ENCODE data around the gene RNF112.

RNF112 gene, protein sequence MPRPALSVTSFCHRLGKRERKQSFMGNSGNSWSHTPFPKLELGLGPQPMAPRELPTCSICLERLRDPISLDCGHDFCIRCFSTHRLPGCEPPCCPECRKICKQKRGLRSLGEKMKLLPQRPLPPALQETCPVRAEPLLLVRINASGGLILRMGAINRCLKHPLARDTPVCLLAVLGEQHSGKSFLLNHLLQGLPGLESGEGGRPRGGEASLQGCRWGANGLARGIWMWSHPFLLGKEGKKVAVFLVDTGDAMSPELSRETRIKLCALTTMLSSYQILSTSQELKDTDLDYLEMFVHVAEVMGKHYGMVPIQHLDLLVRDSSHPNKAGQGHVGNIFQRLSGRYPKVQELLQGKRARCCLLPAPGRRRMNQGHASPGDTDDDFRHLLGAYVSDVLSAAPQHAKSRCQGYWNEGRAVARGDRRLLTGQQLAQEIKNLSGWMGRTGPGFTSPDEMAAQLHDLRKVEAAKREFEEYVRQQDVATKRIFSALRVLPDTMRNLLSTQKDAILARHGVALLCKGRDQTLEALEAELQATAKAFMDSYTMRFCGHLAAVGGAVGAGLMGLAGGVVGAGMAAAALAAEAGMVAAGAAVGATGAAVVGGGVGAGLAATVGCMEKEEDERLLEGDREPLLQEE

DNA sequence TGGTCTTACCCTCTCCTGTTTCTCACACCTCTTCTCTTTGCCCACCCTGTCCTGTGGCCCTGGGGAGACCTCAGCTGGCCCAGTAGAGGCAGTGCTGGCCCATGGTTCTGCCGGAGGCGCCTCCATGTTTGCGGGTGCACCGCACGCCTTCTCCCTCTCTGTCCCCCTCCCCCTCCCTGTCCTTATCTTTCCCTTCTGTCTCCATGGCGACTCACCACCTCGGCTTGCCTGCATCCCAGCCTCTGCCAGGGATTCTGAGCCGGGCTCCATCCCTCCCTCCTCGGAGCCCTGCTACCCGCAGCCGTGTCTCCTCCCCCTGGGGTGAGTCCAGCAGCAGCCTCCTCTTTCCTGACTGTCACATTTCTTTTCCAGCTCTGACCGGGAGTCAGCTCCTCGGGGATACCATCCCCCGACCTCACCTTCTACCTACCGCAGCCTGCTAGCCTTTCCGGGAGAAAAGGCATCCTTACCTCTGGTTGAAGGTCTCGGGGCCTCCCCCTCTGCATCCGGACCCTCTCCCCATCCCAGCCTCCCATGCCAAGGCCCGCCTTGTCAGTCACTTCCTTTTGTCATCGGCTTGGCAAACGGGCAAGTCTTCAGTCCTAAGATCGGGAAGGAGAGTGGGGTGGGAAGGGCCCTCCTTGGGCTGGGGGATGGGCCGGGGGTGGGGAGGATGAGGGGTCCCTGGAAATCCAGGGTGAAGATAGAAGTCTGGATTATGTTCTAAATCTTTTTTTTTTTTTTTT is at the start of gene RNF112:
Gene RNF112, plus strand, starts transcription at position 358 of the 746 bp plus-strand sequence. Its CDS starts 177 bp downstream, at position 535.
- DNase-seq: no peak

DNA sequence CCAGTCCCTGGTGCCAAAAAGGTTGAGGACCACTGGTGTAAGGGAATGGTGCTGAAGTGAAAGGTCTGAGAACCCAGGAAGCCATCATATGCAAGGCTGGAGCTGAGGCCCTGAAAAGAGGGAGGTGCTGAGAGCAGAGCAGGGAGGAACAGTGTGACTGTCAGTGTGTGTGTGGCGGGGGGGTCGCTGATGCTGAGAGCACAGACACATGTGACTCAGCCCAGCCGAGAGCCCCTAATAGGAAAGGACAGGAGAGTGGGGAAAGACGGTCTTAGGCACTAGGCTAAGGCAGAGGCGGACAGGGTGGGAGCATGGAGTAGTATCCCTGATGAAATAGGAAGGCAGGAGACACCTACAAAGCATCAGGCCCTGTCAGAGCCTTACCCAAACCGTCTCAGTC is 49.7 kb upstream of the RNF112 start:
- DNase-seq: no peak

DNA sequence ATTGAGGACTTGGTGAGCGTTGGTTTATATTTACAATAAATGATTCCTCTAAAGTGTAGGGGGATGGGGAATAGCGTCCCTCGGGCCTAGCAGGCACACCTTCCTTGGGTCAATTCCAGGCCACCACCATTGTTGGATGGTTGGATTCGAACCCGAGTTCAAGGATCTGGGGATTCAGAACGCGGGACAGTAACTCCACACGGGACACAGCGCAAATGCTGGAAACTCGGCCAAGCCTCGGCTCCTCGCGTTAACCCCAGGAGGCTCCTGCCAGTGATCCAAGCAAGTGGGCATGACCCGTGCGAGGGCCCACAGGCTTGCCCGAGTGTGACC is 49.1 kb upstream of the RNF112 start:
- no peak for DNase-seq

DNA sequence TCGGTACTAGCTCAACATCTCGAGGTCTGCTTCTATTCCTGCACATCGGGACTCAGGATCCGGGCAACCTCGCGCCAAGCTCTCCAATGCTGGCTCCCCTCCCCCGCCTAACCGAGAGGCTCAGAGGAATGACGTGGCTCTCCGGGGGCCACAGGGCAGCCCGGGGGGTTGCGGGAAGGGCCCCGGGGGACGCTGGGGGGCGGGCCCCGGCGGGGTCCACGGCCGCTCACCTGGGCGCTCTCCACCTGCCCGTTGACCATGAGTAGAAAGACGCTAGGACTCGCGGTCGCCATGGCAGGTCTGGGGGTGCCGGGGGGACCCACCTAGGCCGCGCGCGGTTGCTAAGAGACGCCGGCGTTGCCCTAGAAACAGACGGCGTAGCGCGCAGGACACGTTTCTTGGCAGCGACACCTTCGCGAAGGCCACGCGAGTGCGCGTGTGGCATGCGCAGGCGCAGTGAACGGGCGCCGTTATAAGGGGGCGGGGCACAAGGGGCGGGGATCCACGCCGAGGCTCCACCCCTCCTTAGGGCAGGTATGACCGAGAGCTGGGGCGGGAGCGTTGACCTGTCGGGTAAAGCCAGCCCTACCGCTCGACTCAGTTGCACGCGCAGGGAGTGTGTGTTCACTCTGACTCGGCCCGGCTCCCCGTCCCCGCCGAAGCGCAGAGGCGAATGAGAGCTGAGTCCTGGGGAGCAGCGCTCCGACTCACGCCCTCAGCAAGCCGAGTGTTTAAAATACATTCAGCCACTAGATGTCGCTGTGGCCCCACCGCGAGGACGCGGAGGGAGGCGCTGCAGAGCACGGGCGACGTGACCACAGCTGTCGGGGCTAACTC is 48.5 kb upstream of the RNF112 start, which contains the start of gene B9D1:
Gene B9D1, minus strand, starts transcription at position 447 of the 837 bp plus-strand sequence. Its CDS starts 154 bp downstream, at position 293.
- DNase-seq: peak; percentile 93

DNA sequence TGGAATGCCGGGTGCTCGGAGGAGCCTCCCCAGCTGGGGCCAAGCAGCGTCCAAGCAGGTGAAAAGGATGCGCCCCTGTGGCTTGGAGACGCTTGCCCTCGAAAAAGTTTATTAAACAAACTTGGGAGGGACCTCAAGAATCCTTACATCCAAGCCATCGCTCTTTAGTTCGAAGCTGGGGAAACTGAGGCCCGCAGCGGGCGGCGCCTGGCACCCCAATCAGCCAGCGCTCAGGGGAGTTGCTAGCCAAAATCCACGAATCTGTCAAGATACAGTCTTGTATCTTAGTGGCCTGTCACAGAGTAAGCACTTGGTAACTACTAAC is 48.0 kb upstream of the RNF112 start:
- no peak for DNase-seq

DNA sequence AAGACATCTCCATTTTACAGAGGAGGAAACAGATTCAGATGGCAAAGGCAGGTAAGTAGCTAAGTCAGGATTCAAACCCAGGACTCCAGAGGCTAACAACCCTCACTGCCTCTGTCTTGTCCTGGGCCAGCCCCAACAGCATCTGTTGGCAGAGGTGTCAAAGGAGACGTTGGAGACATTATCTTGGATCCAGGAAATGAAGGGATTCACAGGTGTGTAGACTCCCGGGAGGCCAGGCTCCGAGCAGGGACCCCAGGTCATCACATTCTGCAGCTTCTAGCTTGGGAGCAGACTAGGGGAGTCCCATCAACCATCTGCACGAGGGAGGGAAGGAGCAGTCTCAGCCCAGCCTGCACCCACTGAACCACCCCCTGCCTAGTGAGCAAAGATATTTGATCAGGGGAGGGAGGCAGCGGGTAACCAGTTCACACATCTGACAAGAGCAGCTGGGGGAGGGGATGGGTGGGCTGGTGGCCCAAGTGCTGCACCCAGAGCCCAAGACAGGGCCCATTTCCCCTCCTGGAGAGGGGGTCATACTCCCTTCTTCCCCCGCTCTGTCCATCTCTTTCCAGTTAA is 47.5 kb upstream of the RNF112 start:
- no peak for DNase-seq

DNA sequence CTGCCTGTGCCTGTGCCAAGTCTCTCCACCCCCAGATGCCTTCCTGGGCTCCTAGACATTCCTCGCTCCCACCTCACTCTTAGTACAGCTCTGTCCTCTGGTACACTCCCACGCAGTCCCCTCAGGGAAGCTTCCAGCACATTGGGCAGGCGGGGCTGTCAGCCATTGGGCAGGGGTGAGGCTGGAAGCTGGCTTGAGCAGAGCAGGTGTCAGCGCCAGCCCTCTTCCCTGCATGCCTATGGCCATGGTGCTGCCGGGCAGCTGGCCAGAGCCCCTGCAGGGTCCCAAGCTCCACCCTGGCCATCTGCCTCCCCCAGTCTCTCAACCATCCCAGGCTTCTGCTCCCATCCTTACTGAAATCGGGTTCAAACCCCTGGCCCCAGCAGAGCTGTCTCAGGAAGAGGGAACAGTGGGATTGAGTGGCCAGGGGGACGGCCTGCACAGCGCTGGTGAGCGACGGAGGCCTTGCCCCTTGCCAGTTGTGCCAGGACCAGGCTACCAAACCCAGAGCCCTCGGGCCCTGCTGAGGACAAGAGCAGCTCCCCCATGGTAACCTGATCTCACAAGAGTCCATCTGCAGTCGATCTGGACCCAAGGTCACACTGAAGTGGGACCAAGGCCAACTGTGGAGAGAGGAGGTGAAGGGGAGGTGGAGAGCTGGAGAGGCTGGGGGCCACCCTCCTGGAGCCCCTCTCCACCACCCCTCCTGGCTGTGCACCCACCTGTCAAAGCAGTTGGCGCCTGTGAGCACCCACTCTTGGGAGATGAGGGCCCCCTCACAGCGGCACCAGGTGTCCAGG is 46.1 kb upstream of the RNF112 start:
- no peak for DNase-seq

DNA sequence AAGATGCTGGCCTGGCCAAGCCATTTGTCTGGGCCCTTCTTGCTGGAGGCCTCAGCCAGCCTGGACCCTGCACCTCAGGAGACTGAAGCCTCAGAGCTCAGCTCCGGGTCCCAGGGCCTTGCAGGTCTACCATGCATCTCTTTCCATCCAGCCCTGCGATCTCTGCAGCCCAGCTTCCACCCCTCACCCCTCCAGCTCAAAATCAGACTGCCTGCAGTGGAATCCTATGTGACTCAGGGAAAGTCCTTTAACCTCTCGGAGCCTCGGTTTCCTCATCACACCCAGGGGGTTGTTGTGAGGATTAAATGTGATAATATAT is 45.6 kb upstream of the RNF112 start:
- no peak for DNase-seq

DNA sequence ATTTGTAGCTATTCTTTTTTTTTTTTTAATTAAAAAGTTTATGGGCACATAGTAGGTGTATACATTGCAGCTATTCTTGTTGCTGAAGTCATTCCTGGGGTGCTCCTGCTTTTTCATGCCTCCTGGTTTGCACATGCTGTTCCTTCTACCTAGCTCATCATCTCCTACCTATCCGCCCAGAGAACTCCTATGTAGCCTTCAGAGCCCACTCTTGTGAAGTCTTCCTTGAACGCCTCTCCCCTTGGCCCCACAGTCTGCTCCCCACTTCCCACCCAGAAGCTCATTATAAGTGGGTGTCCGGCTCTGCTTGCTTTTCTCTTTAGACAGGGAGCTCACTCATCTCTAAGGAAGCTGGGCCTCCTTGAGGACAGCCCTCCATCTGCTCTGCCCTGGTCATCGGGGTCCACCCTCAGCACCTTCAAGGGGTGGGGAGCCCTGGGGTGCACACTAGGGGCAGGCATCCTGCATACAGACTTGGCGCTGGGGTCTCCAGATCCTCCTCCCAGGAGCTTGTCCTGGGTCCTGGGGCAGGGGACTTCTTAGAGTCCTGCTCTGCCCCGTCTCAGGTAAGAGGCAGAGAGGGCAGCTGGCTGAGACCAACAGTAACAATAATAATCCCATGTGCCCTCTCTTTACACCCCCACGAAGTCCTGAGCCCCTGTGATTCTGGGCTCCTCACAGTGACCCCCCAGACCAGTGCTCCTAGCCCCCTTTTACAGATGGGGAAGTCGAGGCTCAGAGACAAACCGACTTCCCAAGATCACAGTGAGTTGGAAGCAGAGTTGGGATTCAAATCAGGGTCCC is 45.0 kb upstream of the RNF112 start:
- DNase-seq: no peak

DNA sequence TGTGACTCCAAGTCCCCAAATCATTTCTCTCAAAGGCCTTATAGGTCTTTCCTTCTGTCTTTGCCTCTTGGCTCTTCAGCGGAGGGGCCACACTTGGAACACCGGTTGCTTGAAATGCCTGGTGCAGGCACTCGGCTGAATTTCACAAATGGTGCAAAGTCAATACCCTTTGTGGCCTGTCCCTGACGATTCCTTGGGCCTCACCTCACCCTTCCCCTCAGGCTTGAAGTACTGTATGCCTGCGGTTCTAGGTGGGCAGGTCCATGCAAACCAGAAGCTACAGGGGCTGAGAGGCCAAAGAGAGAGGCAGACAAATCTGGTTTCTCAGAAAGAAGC is 44.4 kb upstream of the RNF112 start:
- no peak for DNase-seq

DNA sequence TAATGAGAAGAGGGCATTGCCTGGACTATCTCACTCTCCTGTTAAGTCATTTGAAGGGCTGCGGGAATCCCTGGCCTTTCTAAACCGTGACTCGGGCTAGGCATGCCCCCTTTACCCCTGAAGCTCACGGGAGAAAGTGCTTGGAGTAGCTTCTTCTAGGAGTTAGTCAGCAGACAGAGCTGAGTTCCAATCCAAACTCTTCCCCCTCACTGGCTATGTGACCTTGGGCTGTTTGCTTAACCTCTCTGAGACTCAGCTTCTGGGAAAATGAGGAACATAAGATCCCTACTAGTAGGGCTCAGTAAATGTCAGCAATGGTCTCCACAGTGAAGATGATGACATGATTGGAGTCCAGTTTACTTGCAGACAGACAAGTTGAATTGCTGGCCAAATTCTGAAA is 42.8 kb upstream of the RNF112 start:
- no peak for DNase-seq

DNA sequence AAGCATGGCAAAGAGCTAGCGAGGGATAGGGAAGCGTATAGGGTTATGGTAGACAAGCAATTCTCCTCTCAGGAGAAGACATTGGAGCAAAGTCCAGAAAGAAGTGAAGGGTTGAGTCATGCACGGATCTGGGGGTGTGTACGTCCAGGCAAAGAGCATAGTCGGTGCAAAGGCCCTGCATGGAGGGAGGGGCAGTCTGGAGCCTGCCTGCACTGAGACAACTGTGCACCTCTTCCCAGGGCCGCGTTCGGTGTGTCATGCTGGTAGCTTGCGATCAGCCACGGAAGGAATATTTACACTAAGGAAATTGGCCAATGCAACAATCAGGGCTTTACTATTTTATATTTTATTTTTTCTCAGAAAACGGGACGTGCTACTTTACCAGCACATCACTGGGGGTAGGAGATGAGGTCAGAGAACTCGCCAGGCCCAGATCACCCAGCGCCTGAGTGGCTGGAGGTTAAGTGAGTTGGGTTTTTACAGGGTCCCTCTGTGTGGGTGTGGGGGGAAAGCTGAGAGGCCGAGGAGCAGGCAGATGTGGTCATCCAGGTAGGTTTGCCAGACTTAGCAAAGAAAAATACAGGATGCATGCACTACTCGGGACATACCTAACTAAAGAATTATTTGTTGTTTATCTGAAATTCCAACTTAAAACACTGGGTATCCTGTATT is 41.8 kb upstream of the RNF112 start:
- DNase-seq: no peak

DNA sequence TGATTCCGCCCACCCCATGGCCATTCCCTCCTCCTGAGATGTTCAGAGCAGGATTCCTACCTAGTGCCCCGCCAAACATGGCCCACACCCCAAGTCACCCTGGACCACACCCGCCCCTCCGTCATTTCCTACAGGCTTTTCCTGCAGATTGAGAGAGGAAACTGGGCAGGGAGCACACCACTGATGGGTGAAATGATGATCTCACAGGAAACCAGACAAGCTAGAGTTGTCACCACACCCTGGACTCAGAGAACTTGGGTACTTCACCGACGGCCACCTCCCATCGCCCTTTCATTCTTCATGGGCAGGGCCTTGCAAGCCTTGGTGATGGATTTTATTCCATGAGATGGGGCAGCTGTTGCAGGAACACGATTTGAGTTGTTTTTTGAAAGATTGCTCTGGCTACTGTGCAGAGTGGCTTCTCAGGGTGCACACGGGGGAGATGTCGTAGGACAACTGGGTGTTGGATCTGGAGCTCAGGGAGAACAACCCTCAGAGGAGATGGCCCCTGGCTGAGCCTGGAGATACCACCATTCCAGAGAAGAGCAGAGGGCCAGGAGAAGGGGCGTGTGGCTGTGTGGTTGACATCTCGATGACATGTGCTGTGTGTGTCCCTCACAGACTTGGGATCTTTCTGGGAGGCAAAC is 41.1 kb upstream of the RNF112 start:
- DNase-seq: no peak

DNA sequence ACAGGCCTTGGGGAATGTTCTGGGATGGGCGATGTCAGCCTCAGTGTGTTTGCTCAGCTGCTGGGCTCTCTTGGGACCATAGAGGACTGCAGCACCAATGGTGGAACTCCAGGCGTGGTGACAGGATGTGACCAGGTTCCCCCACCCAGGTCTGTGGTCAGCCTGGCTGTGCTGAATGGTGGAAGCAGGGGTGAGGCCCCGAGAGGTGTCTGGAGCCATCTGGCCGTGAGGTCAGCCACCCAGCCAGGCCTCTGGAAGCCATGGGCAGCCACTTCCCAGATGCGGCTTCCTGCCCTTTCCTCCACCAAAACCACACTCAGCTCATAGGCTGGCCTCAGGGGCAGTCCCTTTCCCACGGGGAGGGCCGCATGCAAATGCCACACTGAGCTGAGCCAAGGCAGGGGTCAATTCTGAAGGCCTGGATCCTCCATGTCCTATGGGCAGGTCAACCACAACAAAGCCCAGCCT is 40.5 kb upstream of the RNF112 start:
- no peak for DNase-seq

DNA sequence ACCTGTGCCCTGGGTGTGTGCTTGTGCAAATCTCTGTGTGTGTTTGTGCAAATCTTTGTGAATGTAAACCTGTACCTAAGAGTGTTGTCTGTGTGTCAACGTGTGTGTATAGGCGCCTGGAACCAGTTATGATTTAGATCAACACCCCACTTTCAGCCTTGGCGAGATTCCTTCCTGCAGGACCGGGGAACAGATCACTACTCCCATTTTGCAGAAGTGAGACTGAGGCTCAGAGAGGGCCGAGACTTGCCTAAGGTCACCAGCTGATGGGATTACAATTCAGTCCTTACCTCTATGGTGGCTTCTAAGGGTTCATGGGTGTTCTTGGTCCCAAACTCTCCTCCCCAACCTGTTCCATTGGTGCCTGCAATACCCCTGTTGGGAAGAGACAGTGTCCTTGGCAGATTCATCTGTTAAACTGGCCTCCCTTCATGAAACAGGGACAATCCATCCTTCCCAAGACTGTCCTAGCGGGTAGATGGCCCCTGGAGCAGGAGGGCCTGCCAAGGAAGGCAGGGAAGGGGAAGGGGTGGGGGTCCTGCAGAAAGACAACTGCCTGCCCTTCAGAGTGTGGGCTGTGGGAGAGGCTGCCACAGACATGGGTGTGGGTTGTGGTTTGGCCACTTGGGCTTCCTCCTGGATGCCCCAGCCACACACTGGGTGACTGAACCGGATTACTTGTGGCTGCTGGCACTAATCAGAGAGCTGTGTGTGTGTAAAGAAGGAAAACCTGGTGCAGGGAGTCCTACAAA is 39.6 kb upstream of the RNF112 start:
- DNase-seq: no peak

DNA sequence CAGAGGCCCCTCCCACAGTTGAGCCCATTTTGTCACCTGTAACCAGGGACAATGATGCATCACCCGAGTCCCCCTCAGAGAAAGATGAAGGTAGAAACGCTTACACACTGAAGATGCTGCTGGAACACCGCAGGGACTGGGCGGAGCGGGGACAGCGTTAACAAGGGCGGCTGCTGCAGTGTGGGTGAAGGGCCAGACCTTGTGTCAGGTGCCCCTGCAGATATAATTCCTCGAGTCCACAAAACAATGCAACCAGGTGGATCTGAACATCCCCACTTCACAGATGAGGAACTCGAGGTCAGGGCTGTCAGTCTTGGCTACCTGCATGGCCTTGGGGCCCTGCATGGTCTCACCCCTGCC is 39.0 kb upstream of the RNF112 start:
- no peak for DNase-seq

DNA sequence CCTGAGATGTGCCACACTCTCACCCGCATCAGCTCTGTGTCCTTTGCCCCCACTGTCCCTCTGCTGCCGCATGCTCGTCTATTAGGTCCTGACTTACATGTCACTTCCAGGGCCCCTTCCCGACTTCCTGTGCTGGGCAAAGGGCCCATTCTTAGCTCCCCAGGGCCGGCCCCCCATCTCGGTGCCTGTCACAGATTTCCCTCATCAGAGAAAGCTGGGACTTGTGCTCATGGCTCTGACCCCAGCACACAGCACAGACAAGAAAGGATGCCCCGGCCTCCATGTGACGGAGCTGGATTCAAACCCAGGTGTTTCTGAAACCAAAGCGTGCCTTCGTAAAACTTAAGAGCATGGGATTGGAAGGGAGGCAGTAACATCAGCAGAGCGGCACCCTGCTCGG is 38.6 kb upstream of the RNF112 start:
- DNase-seq: no peak

DNA sequence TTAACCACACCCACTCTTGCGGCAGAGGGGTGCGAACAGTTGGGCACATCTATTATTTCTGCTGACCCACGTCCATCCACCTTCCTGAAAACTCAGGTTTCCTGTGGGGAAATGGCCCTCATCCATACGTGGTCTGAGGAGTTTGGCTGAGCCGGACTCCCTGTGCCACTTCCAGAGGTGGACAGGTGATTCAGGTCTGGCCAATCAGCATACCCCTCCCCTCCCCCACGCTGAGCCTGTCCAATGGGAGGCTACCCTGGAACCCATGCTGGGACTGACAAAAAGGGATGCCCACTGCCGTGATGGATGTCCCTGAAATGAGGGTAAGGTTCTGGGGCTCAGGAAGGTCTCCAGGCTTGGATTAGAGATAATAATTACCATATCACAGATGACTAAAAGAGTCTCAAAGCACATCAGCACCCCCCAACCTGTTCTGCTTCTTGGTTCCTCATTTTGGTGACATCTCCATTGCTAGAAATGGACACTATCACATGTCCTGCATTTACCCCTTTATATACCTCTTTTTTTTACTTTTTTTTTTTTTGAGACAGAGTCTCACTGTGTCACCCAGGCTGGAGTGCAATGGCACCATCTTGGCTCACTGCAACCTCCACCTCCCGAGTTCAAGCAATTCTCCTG is 38.0 kb upstream of the RNF112 start:
- DNase-seq: no peak

DNA sequence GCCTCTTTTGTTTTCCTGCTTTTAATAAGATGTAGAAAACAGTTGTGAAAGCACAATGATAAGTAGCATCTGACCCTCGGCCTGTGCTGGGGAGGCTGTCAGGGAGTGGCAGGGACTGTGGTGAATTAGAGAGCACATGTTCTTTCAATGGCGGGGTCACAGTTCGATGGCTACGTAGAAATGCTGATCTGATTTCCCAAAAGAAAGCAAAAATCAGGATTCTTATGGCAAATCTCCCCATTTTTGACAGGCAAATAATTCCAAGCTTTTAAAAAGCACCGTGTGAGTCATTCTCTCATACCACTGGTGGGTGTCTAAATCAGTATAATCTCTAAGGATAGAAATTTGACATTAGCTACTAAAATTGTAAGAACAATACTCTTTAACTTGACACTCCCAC is 36.9 kb upstream of the RNF112 start:
- DNase-seq: no peak

Measured in hematopoietic multipotent progenitor cell treated with erythropoietin and hydrocortisone succinate and interleukin-3 and kit ligand, for 6 days (in vitro differentiated cells).